ENCODE results near the gene PPP2R2B.

PPP2R2B gene

GRCh38 chr5:146878476-146879172 lies at the start of gene PPP2R2B:
PPP2R2B (minus strand) TSS chr5:146878757.
- peak in 1 of 2 donors; percentile 21 for DNase-seq (ENCODE audit: low read depth in 2 of 2)

- DNase-seq (ENCODE audit: low read depth in 2 of 2), result no peak
These were observed 45.6 kb upstream of the PPP2R2B start for GRCh38 chr5:146924132-146924531.

DNA sequence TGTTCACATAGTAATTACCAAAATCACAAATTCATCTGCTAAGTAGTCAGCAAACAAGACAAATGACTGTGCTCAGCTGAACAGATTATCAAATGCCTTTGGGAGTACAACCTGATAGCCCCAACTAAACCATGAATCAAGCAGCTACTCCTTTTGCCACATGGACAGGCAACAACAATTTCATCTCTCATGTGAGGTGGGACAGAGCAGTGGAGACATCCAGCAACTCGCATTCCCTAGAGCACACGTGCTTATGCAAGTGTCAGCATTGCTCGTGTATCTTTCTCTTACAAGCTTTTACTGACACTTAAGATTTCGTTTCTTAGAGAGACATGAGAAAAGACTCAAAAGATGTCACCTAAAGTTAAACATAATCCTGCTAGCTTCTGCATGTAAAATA lies 42.7 kb upstream of the PPP2R2B start:
- DNase-seq (ENCODE audit: low read depth in 2 of 2), result no peak

DNA sequence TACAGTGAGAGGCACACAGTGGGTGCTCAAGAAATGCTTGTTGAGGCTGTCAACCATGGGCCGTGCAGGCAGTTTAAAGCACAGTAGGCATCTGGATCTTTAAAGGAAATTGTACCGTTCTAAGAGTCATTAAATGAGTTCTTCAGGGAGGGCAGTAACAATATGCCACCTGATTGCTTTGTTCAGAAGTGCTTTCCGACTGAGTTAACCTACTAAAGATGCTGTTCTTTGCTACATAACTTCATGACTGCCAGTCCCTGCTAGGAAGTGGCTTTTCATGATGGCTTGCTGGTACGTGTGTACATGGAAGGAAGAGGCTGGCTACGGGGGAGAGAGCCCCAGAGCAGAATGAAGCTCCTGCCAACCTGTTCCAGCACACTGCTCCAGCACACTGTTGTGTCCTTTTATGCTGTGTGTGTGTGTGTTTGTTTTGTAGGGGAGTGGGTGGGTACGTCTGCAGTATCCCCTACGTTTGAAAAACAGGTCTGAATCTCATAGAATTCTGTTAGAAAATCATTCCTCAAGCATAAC lies 41.9 kb upstream of the PPP2R2B start:
- no peak for DNase-seq (ENCODE audit: low read depth in 2 of 2)

DNA sequence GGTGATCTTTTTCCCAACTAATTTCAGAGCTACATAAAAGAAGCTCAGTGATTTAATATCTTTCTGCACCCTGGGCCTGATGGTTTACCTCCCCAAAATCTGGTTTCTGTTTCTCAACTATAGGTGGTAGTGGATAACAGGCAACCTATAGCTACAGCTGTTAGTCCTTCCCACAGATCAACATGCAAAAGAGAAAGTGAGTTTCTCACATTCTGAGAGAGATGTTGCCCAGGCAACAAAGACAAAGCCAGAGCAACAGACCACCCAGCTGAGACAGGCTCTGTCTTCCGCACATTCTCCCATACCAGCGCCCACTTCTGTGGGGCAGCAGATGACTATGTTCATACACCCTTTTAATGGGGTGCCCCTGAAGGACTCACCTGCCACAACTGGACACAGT lies 40.7 kb upstream of the PPP2R2B start:
- DNase-seq (ENCODE audit: low read depth in 2 of 2), result no peak

GRCh38 chr5:146917931-146918330 lies 39.4 kb upstream of the PPP2R2B start:
- DNase-seq (ENCODE audit: low read depth in 2 of 2), result no peak

DNA sequence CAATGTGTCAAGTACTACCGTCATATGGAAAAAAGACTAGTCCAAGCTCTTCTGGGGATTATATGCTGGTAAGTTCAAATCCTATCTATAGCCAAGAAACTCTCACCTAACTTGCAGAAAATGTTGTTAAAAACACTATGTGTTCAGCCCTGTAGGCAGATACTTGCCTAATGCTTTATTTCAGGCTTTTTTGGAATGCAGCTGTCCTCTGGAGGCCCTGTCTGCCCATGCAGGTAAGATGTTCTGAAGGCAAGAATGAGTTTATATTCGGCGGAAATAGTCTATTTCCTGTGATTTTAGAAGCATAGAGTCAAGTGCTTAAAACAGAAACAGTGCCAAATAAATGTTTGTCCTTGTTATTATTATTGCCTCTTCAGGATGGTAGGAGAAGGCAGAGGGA lies 34.3 kb upstream of the PPP2R2B start:
- no peak for DNase-seq (ENCODE audit: low read depth in 2 of 2)

GRCh38 chr5:146910239-146910638 lies 31.7 kb upstream of the PPP2R2B start:
- DNase-seq (ENCODE audit: low read depth in 2 of 2), result no peak

GRCh38 chr5:146909255-146910068 lies 30.9 kb upstream of the PPP2R2B start:
- DNase-seq (ENCODE audit: low read depth in 2 of 2), result no peak

DNA sequence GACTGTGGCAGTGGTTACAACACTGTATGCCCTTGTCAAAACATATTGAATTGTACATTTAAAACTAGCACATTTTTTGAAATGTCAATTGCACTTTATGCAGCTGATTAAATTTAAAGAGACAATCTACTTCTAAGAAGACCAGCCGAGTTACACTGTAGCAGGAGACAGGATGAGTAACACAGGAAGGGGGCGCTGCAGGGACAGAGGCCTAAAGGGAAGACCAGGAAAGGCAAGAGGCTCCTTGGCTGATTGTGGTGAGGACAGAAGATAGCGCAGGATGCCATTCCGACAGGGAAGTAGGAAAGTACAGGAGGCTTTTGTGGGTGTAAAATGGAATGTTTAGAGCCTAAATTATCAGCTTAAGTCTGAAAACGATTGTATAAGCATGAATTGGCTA lies 28.2 kb upstream of the PPP2R2B start:
- DNase-seq (ENCODE audit: low read depth in 2 of 2), result no peak

DNA sequence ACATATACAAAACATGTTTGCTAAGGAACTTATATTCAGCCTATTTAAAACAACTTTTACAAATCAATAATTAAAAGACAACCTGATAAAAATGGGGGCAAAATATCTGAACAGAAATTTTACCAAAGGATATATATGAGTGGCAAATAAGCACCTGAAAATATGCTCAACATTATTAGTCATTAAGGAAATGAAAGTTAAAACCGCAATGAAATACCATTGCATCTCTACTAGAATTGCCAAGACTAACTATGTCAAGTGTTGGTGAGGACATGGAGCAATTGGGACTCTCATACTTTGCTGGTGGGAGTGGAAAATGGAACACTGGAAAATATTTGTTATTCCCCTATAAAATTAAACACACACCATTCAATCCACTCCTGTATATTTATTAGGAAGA lies 26.3 kb upstream of the PPP2R2B start:
- DNase-seq (ENCODE audit: low read depth in 2 of 2), result no peak

- no peak for DNase-seq (ENCODE audit: low read depth in 2 of 2)
These were observed 25.2 kb upstream of the PPP2R2B start for GRCh38 chr5:146903789-146904188.

GRCh38 chr5:146902471-146902870 lies 23.9 kb upstream of the PPP2R2B start:
- DNase-seq (ENCODE audit: low read depth in 2 of 2), result no peak

- no peak for DNase-seq (ENCODE audit: low read depth in 2 of 2)
These were observed 18.5 kb upstream of the PPP2R2B start for GRCh38 chr5:146897061-146897460.

- DNase-seq (ENCODE audit: low read depth in 2 of 2), result no peak
These were observed 16.4 kb upstream of the PPP2R2B start for GRCh38 chr5:146894753-146895521.

DNA sequence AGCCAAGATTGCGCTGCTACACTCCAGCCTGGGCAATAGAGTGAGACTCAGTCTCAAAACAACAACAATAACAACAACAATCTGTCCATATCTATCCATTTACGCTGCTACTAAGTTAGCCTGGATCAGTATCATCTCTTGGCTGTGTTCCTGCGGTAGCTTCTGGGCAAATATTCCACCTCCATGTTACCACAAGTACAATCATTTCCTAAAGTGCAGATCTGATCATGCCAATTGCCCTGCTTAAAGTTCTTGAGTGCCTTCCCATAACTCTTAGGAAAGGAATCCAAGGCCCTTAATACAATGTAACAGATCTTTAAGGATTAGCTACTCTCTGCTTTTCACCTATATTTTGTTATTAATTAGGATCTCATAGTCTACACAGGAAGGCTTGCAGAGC lies 15.4 kb upstream of the PPP2R2B start:
- no peak for DNase-seq (ENCODE audit: low read depth in 2 of 2)

DNA sequence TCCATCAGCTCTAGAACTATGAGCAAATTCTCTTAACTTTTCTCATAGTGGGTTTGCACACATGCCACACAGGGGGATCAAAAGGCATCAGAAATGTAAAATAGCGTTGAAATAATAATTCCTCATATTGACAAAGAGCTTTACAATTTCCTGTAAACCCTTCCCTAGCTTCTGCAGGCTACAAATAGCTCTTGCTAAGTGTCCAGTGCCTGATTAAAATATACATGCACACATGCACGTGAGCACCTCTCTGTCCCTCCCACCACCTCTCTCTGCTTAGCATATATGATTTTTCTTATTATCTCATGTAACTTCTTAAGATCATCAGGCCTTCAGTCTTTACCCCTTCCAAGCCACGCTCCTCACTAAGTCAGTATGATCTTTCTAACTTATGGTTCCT lies 13.7 kb upstream of the PPP2R2B start:
- no peak for DNase-seq (ENCODE audit: low read depth in 2 of 2)

DNA sequence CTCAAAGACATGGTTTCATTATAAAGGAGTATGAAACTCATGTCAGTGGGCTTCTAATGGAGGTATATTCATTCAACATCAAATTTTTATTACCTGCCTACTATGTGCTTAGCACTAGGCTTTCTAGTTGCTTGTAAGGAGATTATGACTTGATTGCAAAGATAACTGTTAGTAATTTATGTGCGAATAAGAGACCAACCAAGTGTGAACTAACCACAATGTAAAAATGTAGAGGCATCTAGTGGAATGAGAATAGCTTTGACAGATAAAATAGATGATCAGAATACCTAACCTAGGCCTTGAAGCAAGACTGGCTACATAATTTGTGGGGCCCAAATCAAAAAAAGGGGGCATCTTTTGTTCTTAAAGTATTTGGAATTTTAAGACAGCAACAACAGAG lies 13.0 kb upstream of the PPP2R2B start:
- DNase-seq (ENCODE audit: low read depth in 2 of 2), result no peak

DNA sequence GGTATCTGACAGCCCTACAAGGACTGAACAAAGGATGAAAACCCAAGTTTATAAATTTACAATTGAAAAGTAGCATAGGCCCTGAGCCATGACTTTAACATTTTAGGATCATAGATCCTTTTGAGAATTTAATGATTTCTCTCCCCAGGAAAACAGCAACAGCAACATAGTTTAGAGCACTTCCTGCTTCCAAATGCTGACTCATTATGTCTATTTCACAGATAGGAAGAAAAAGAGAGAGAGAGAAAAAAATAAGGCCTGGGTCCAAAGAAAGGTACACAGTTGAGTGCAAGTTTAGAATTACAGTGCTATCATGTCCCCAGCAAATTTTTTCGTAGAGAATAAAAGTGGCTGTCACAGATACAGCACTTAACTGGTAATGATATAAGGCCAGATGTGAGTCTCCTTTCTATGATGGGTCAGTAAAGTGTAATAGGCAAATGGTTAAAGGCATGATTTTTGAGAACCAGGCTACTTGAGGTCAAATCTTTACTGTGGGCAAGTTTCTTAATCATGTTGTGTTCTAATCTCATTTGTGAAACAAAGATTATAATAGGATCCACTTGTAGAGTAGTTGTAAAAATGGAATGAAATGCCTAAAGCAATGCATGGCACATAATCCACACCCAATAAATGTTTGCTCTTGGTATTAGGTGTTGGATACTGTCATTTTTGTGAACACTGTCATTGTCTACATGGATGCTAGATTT lies 12.3 kb upstream of the PPP2R2B start:
- DNase-seq (ENCODE audit: low read depth in 2 of 2), result no peak

DNA sequence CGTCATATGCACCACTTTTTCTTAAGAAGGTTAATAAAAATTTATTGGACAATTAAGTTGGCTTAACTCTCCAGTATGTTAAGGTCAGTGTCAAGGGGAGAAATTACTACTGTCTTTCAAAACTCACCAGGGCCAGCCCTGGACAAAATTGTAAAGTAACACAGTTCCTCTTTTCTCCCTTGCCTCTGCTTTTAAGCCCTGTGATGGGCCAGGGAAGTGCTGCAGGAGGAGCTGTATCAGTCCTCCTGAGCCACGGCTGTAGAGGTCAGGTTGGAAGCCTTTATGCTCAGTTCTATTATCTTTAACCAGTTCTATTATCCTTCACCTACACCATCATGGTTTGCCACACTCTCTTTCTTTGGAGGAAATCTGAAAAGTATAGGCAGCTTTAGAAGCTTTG lies 11.5 kb upstream of the PPP2R2B start:
- DNase-seq (ENCODE audit: low read depth in 2 of 2), result no peak

GRCh38 chr5:146889169-146889568 lies 10.6 kb upstream of the PPP2R2B start:
- no peak for DNase-seq (ENCODE audit: low read depth in 2 of 2)

Measured in stimulated activated CD4-positive, alpha-beta T cell treated with anti-CD3 and anti-CD28 coated beads, Interleukin-1b, Interleukin-23, amount 100 ng/mL, for 1 hour (primary cell).